Suprapubic skin (tissue), 4 donors: Measurements from ENCODE around the gene NFATC2. TPM values are rescaled to one million over a fixed set of nuclear protein-coding genes. Genes with fewer than 3 reads are reported as not detected.

Source experiments
- DNase-seq, 2 donors: peaks; one replicate each; pipeline ENCODE4 v3.0.0-alpha.2; 2019; ENCODE audit warnings: low spot score in 2 of 2
- H3K27ac ChIP-seq: fragments of 200-600 bp; sonication (generic); one replicate; pipeline ENCODE4 v1.5.1; 2019
- H3K27me3 ChIP-seq: fragments of 200-600 bp; sonication (generic); one replicate; pipeline ENCODE4 v1.5.1; 2019
- H3K36me3 ChIP-seq: fragments of 200-600 bp; sonication (generic); one replicate; pipeline ENCODE4 v1.5.1; 2019
- H3K4me1 ChIP-seq: fragments of 200-600 bp; sonication (generic); one replicate; pipeline ENCODE4 v1.5.1; 2019
- H3K4me3 ChIP-seq: fragments of 200-600 bp; sonication (generic); one replicate; pipeline ENCODE4 v1.5.1; 2019; ENCODE audit warnings: mild to moderate bottlenecking
- H3K9me3 ChIP-seq: fragments of 200-600 bp; sonication (generic); one replicate; pipeline ENCODE4 v1.5.1; 2019
- CTCF ChIP-seq, 2 donors: fragments of 200-600 bp in 1 of 2; fragments of 450-650 bp in 1 of 2; sonication (generic) in 1 of 2; IDR thresholded peaks; one replicate each; pipeline ENCODE4 v1.5.1; 2016 to 2019; ENCODE audit warnings: antibody characterized with exemption in 2 of 2, mild to moderate bottlenecking in 1 of 2, moderate library complexity in 1 of 2
- EP300 ChIP-seq: sonication (generic); formaldehyde crosslinking; IDR thresholded peaks from one replicate; pipeline ENCODE4 v1.6.1; 2017; ENCODE audit warnings: antibody characterized with exemption
- POLR2A ChIP-seq, 2 donors: fragments of 450-650 bp; IDR thresholded peaks; one replicate each; pipeline ENCODE4 v1.6.1; 2017; ENCODE audit warnings: antibody characterized with exemption in 2 of 2, mild to moderate bottlenecking in 2 of 2, moderate library complexity in 2 of 2
- POLR2AphosphoS5 ChIP-seq, 3 donors: sonication (generic); formaldehyde crosslinking; IDR thresholded peaks; one replicate each; pipeline ENCODE4 v1.6.1; 2017; ENCODE audit warnings: antibody characterized with exemption in 3 of 3
- WGBS: methylation state at CpG from one replicate; pipeline ENCODE4 v1.1.5; 2018; 5-methylcytosine and 5-hydroxymethylcytosine counted together
- total RNA-seq, 4 donors: library from RNA; depleted of rRNA; stranded (reverse); fragments of >200 nt; gene quantifications; one replicate each; pipeline ENCODE4 v1.1.0, GENCODE V29; 2016

Gene NFATC2
- total RNA-seq, 4 donors from 2014 or later = 5.4 to 15.7 (median 8.4) TPM

GRCh38 chr20:51404297-51405060 lies 138.0 kb downstream of the NFATC2 start:
- no peak overlapping the region for H3K27ac ChIP-seq
- no peak for DNase-seq
- WGBS = 98% methylated on average over 10 of the region's 10 CpGs

GRCh38 chr20:51403466-51404220 lies 138.9 kb downstream of the NFATC2 start:
- WGBS = 95% methylated on average over 9 of the region's 9 CpGs
- Histone ChIP-seq H3K4me3 (no peak overlapping the region), H3K27ac (no peak overlapping the region), H3K4me1 (peaks cover 2% of the 10 kb centered on the region), H3K36me3 (peaks cover 3% of the 10 kb centered on the region), H3K9me3 (no peaks in the 10 kb centered on the region), H3K27me3 (no peaks in the 10 kb centered on the region)
- TF ChIP-seq POLR2AphosphoS5 (IDR thresholded peaks at IDR 0.05) = no peak
- no peak for TF ChIP-seq EP300
- TF ChIP-seq POLR2A (IDR thresholded peaks at IDR 0.05) = no peak
- TF ChIP-seq CTCF (IDR thresholded peaks at IDR 0.05) = no peak
- no peak for DNase-seq

More at GRCh38 chr20:51404297-51405060, 138.0 kb downstream of the NFATC2 start:
- H3K4me1 ChIP-seq = no peaks in the 10 kb centered on the region
- TF ChIP-seq CTCF (IDR thresholded peaks at IDR 0.05) = no peak
- TF ChIP-seq POLR2AphosphoS5 (IDR thresholded peaks at IDR 0.05) = no peak
- no peak for TF ChIP-seq POLR2A (IDR thresholded peaks at IDR 0.05)
- TF ChIP-seq EP300 = no peak
- no peaks in the 10 kb centered on the region for H3K9me3 ChIP-seq
- H3K36me3 ChIP-seq = peaks cover 3% of the 10 kb centered on the region
- no peak overlapping the region for H3K4me3 ChIP-seq
- no peaks in the 10 kb centered on the region for H3K27me3 ChIP-seq

GRCh38 chr20:51402201-51402600 lies 140.3 kb downstream of the NFATC2 start:
- TF ChIP-seq POLR2AphosphoS5 (IDR thresholded peaks at IDR 0.05) = no peak
- TF ChIP-seq CTCF (IDR thresholded peaks at IDR 0.05) = no peak
- no peak for TF ChIP-seq POLR2A (IDR thresholded peaks at IDR 0.05)
- no peak for TF ChIP-seq EP300

GRCh38 chr20:51401496-51401895 lies 141.0 kb downstream of the NFATC2 start:
- H3K4me3 ChIP-seq = no peak overlapping the region
- H3K4me1 ChIP-seq = peaks cover 5% of the 10 kb centered on the region
- 96% methylated on average over 4 of the region's 4 CpGs for WGBS
- no peak overlapping the region for H3K27ac ChIP-seq
- DNase-seq = no peak
- no peaks in the 10 kb centered on the region for H3K9me3 ChIP-seq
- H3K36me3 ChIP-seq = peaks cover 1% of the 10 kb centered on the region
- no peaks in the 10 kb centered on the region for H3K27me3 ChIP-seq
- TF ChIP-seq POLR2A (IDR thresholded peaks at IDR 0.05) (no peak), EP300 (no peak), CTCF (IDR thresholded peaks at IDR 0.05) (no peak), POLR2AphosphoS5 (IDR thresholded peaks at IDR 0.05) (no peak)

More at GRCh38 chr20:51402201-51402600, 140.3 kb downstream of the NFATC2 start:
- Histone ChIP-seq H3K27me3 (no peaks in the 10 kb centered on the region), H3K9me3 (no peaks in the 10 kb centered on the region), H3K36me3 (peaks cover 3% of the 10 kb centered on the region), H3K4me1 (peaks cover 2% of the 10 kb centered on the region), H3K4me3 (no peak overlapping the region), H3K27ac (no peak overlapping the region)
- DNase-seq = no peak
- WGBS = 40% methylated on average over 2 of the region's 2 CpGs
